ELR (cell line): ENCODE measurements around the gene NSFL1C.

ENCODE experiments used
- DNase-seq: peaks from one replicate; pipeline ENCODE4 v3.0.0-alpha.2; 2015; ENCODE audit warnings: low read depth

The NSFL1C gene

GRCh38 chr20:1460275-1460674 lies 6.4 kb downstream of the NSFL1C start:
- DNase-seq: no peak

DNA sequence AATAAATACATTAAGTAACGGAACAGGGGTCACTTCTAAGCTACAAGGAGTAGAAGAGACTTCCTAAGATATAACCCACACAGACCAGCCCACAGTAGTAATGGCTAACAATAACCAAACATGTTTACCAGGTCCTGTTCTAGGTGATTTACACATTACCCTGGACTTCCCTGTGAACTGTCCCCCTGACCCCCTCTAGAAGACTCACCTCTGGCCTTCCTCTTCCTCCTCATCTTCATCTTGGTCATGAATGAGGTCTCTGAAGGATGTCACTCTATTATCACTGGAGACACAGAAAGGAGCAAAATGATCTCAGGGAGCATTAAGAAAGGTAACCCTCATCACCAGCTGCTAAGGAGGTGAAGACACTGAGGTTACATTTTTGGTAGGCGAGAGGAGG lies 8.7 kb downstream of the NSFL1C start:
- DNase-seq: no peak

DNA sequence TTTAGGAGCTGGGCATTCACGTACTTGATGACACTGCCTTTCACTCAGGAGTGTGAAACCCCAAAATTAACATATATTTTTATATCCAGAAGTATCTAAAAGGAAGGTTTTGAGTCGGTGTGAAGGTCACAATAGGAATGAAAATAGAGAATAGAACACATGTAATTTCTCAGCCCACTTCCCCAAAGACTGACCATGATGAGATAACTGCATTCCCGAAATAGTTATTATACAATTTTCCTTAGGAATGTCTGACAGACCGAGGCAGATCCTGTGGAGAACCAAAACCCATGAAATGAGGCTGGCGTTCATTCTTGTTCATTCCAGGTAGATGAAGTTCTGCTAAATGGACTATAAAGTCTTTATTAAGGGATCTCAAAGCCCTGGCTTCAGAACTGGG lies 10.3 kb downstream of the NSFL1C start:
- no peak for DNase-seq

DNA sequence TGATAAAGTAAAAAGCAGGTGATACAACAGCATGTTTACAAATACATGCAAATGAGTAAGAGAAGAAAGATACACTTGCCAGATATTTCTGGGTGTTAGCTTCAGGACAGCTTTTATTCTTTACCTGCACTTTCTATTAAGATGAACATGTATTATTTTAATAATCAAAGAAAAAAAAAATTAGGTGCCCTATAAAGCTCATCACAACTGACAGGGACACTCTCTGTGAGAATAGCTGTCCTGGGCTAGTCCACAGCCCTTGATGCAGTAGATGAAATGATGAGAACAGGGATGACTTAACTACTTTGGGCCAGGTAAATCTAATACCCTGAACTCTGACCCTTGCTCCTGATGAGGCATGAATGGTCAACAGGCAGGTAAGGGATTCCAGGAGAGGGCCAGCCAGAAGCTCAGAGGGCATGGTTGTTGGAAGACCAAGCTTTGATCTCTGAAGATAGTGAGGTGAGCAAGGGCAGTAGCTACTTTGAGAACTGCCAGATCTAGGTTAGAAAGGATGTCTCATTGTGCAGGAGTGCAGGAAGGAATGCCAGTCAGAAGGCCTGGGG lies 15.6 kb downstream of the NSFL1C start:
- peak; percentile 30 for DNase-seq

GRCh38 chr20:1449370-1449769 lies 17.3 kb downstream of the NSFL1C start:
- no peak for DNase-seq

- no peak for DNase-seq
Measured at GRCh38 chr20:1448081-1448620, 18.5 kb downstream of the NSFL1C start.

DNA sequence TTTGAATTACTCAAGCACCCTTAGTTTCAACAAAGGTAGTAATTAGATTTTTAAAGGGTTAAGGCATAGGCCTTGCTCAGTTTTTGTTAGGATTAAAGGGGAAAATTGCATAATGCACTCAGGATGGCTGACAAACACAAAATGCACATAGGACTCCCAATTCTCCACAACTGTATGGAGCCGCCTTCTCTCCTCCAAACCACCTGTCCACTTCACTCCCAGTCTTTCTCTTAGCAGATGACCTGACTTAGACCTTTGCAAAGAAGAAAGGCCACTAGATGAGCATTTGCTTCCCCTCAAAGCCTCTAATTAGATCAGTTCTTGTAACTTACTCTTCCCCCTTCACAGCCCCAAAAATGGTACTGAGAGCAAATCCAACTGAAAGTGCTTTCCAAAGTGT lies 20.1 kb downstream of the NSFL1C start:
- DNase-seq: no peak

DNA sequence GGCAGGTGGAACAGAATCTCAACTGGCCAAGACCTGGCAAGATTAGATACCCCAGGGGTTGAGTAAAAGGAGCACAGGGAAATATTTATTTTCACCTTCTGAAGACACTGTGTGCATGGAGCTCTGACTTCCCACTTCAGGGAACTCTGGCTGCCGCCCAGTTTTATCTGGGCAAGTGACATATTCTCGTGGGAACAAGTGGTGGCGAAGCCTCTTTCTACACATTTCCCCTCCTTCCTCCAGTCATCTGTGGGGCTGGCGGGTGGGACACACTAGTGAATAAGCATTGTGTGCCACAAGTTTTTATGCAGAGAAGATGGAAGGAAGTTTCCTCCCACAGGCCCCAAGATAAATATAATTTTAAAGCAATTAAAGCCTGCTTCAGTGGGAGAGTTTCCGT lies 23.6 kb downstream of the NSFL1C start:
- no peak for DNase-seq

DNA sequence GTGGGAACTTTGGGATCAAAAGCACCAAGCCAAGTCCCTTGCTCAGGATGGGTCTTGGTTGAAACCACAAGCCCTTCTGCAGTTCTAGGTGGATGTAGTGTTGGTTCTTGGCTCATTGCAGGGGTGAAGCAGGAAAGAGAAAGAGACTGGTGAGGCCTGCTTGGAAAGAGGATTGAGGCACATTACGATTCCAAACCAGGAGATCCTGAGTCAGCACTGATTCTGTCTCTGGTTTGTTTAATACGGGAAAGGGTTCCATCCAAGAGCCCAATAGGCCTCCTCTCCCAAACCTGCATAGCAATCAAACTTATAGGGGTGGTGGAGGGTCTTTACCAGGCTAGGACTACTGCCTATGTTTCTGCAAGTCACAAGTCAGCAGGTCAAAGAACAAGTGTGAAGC lies 24.3 kb downstream of the NSFL1C start:
- DNase-seq: no peak

DNA sequence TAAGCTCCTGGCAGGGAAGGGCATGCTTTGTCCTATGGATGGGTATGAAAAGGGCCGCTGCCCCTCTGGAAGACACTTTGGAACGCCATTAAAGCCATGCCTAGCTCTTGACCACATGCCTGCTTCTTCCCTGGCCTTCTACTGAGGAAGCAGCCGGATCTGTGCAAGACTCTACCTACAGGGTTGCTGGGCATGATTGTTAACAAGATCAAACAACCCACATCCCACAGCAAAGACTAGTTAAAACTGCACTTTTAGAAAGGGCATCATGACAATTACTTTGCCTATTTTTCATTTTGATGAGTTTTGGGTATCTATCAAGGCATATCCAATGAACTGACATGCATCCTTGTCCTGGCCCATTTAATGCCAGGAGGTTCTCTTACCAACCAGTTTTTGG lies 25.5 kb downstream of the NSFL1C start:
- no peak for DNase-seq

- DNase-seq: peak; percentile 56
Measured at GRCh38 chr20:1440024-1440423, 26.6 kb downstream of the NSFL1C start.

DNA sequence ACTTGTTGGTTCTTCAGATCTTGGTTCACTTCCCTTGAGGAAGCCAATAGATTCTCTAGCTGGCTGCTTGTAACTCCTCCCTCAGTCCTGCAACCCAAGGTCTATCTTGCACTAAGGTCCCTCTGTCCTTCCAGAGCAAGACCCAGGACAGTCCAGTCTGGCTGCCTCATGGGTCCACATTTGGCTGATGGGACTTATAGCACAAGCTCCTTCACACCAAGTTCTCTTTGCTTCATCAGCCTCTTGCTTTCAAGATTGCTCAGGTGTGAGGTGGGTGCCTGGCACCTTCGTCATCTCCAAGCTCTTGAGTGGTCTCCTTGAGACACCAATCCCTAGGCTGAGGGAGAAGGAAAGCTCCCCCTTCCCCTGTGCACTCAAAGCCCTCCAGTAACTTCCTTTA lies 28.3 kb downstream of the NSFL1C start:
- no peak for DNase-seq

DNA sequence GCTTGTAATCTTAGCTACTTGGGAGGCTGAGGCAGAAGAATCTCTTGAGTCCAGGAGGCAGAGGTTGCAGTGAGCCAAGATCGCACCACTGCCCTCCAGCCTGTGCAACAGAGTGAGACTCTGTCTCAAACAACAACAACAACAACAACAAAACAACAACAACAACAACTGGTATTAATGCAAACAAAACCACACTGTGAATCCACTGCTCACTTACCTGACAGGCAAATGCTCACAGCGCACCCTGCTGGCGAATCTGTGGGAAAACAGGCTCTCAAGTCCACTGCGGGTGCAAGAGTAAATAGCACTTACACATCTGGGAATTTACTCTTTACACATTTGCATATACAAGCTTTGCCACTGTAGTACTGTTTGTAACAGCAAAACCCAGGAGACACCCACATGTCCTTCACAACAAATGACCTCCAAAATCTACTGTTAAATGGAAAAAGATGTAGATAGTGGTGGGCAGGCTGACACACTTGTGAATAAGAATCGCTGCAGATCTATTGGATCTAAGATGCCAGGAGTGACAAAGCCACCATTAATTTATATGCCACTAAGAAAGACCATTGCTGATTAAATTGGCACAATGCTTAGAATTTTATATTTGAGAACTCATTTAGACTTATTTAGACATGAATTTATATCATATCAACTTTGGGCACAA lies 29.3 kb downstream of the NSFL1C start:
- DNase-seq: peak; percentile 78

DNA sequence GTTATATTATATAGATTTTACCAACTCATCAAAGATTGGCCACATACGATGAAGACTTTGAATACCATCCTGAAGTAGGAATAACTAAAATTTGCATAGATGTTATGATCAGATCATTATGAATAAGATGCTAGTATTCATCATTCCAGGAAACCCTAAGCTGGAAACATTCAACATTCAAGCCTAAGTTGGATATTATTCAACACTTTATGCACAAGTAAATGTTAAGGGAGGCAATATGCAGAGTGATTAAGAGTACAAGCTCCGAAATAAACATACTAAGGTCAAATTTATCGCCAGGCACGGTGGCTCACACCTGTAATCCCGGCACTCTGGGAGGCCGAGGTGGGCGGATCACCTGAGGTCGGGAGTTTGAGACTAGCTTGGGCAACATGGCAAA lies 30.4 kb downstream of the NSFL1C start:
- no peak for DNase-seq

DNA sequence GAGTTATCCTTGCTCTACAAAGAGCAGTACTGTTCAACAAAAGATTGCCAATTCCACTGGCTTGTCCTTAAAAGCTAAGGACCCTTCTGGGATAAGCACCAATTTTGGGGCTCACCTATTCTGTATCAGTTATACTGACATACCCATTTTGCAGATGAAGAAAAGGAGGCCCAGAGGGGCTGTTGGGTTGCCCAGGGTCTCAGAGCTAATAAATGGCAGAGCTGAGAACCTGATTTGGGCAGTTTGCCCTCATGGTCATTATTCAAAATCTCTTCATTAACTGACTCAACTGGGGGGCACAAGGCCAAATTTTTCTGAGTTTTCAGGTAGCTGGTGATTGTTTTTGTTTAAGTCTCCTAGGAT lies 31.3 kb downstream of the NSFL1C start:
- DNase-seq: no peak

DNA sequence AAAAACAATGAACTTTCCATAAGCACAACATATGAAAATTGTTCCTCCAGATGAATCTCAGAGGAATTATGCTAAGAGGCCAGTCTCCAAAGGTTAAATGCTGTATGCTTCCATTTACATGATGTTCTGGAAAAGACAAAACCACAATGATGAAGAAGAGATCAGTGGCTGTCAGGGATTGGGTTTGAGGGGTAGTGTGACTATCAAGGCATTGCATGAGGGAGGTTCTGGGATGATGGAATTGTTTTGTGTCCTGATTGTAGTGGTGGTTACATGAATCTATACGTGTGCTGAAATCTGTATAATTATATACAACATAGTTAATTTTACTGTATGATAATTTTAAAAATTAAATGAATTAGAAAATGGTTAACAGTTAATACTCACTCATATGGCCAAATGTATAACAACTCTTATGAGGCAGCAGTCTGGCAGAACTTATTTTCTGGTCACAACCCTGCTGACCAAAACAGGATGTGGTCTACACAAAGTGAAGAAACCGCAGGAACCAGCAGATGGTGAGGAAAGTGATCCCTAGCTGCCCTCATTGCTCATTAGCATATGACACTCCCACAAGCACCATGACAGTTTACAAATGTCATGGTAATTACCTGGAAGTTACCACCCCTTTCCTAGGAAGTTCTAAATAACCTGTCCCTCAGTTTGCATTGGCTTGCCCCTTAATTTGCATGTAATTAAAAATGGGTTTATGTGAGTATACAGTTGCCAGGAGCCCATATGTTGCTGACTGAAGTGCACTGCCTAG lies 31.9 kb downstream of the NSFL1C start:
- DNase-seq: peak; percentile 96

DNA sequence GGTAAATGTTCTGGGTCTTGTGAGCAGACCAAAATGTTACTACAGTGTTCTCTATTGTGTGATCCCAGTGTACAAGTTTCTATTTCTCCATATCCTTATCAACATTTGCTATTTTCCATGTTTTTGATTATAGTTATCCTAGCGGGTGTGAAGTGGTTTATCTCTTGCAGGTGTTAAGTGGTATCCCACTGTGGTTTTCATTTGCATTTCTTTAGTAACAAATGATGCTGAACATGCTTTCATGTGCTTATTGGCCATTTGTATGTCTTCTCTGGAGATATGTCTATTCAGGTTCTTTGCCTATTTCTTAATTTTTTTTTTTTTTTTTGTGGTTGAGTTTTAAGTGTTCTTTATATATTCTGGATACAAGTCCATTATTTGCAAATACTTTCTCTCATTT lies 35.5 kb downstream of the NSFL1C start:
- DNase-seq: no peak

GRCh38 chr20:1430004-1430451 lies 36.6 kb downstream of the NSFL1C start:
- DNase-seq: peak; percentile 32

DNA sequence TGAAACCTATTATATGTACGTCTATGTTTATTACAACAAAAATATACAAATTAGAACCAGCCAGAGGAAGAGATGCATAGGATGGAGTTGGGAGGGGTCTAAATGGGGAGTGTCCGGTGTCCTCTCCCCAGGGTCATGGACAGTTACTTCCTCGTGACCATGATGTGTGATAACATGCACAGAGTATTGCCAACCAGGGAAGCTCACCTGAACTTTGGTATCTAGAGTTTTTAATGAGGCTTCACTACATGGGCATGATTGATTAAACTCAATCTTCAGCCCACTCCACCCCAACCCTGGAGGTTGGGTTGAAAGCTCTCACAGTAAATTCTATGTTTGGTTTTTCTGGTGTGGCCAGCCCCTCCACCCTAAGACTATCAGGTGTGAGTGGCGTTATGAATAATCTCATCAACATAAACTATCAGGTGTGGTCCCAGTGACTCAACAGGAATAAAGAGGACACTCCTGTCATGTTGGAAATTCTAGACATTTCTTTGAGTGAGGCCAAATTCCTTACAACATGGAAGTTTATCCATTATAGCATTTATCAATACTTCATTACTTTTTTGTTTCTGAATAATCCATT lies 37.4 kb downstream of the NSFL1C start:
- DNase-seq: no peak

- DNase-seq: no peak
Measured at GRCh38 chr20:1427457-1428054, 39.1 kb downstream of the NSFL1C start.

DNA sequence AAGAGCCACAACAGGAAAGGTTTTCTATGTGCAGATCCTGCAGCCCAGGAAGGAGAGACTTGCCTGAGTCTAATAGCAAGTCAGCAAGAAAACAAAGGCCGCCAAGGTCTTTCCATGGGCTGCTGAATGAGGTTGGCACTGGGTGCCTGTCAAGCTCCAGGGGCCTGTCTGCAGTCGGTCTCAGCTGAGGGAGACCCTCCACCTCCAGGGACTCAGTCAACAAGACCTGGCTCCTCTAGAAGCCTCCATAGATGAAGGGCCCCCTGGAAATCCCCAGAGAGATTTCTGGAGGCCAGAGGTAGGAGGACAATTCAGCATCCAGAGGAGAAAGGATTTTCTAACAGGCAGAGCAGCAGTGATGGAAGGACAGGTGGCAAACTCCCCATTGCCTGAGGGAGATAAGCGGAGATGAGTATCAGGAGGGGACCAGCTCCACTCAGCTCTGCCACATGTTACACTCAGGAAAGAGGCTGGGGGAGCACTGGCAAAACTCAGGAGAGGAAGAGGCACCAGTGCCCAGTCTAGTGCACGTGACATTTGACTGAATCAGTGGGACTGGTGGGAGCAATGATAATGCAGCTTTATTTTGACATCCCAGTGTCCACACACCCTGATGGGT lies 40.3 kb downstream of the NSFL1C start:
- no peak for DNase-seq

GRCh38 chr20:1424336-1424735 lies 42.3 kb downstream of the NSFL1C start:
- DNase-seq: no peak
